ENCODE measurements around the gene C1orf226.

- TF ChIP-seq CTCF (IDR thresholded peaks at IDR 0.05) = no peak
- no peak for TF ChIP-seq POLR2A (IDR thresholded peaks at IDR 0.05; ENCODE audit: low read depth)
- no peak for TF ChIP-seq POLR2AphosphoS5 (IDR thresholded peaks at IDR 0.05)
- no peak for TF ChIP-seq EP300 (IDR thresholded peaks at IDR 0.05)
Observed at GRCh38 chr1:162367772-162368171, 13.8 kb upstream of the C1orf226 start.

All from esophagus muscularis mucosa (tissue), 4 donors.